NOMO-1 (cell line): ENCODE measurements around the gene RAI1.
"Not testable (repeated sequence)": the region's sequence is repeated elsewhere in the genome, so short reads cannot be mapped to it uniquely, and the experiment has no call there.

ENCODE experiments used
- DNase-seq, 2 experiments: peaks; one replicate each; lab custom pipeline; 2025; ENCODE audit not compliant: unreplicated experiment in 2 of 2; lab: John Stamatoyannopoulos, UW

Gene RAI1

GRCh38 chr17:17795946-17796786 lies 114.9 kb downstream of the RAI1 start:
- no peak for DNase-seq

GRCh38 chr17:17796787-17797061 lies 115.5 kb downstream of the RAI1 start:
- DNase-seq: no peak

- DNase-seq: no peak
These were observed 116.0 kb downstream of the RAI1 start for GRCh38 chr17:17797119-17797809.

- no peak for DNase-seq
These were observed 116.8 kb downstream of the RAI1 start for GRCh38 chr17:17798010-17798556.

- no peak for DNase-seq
These were observed 117.5 kb downstream of the RAI1 start for GRCh38 chr17:17798573-17799255.

GRCh38 chr17:17800504-17801021 lies 119.3 kb downstream of the RAI1 start:
- no peak for DNase-seq

GRCh38 chr17:17801800-17802481 lies 120.7 kb downstream of the RAI1 start:
- DNase-seq: no peak

- no peak for DNase-seq
These were observed 122.7 kb downstream of the RAI1 start for GRCh38 chr17:17804007-17804406.

GRCh38 chr17:17805575-17805974 lies 124.3 kb downstream of the RAI1 start:
- DNase-seq: no peak

- DNase-seq: no peak
These were observed 124.8 kb downstream of the RAI1 start for GRCh38 chr17:17806035-17806434.

GRCh38 chr17:17806611-17807274 lies 125.5 kb downstream of the RAI1 start:
- no peak for DNase-seq

- DNase-seq: no peak
These were observed 126.2 kb downstream of the RAI1 start for GRCh38 chr17:17807440-17807839.

GRCh38 chr17:17808200-17808599 lies 126.9 kb downstream of the RAI1 start:
- DNase-seq: not testable (repeated sequence)

- DNase-seq: no peak
These were observed 127.6 kb downstream of the RAI1 start for GRCh38 chr17:17808706-17809432.

- no peak for DNase-seq
These were observed 128.3 kb downstream of the RAI1 start for GRCh38 chr17:17809531-17810083.

- DNase-seq: no peak
These were observed 129.0 kb downstream of the RAI1 start for GRCh38 chr17:17810084-17810894.

- DNase-seq: no peak
These were observed 129.6 kb downstream of the RAI1 start for GRCh38 chr17:17810895-17811248.

- DNase-seq: no peak
These were observed 130.3 kb downstream of the RAI1 start for GRCh38 chr17:17811381-17812210.
